Inflammatory macrophage treated with lipopolysaccharide for 1 hour (primary cell): ENCODE measurements around the gene CYTIP.

Experiments
- DNase-seq, 2 donors: peaks; one replicate each; pipeline ENCODE4 v3.0.0-alpha.2; 2020 to 2022

Gene CYTIP

DNA sequence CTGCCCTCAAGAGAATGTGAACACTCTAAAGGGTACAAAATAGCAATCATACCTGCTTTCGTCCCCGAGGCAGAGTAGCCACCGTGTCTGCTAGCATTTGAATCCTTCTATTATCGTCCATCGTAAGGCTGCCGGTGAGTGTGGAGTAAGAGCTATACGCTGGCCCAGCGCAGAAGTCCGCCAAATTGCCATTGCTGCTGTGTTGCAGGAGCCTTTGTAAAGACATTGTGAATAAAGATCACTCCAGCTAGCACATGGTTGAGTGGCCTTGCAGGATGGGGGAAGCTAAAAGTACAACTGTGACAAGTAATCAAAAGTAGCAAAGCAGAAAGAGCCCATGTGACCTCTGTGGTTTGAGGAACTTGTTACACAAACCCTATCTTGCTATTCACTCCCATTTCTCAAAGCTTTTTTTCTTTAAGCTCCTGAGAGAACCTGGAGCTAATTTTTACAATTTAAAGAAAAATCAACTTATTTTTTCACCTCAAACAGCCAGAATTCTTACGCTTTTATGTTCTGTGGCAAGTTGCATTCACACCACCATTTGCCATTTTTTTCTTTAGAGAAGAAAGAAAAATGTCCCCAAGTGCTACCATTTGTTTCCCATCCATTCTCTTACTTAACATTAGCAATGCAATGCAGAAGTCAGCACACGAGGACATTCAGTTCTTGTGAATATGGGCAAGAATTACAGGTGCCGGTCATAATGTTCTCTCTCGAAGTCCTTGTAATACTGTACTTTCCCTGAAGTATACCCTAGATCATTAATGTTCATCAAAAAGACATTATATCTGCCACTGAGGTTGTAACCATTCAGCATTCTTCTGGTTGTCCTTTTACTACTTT is at the start of gene CYTIP:
Gene CYTIP (minus strand): TSS at position 295 of the 846 bp plus-strand sequence. CDS start 69 bp downstream, at position 226.
- peak; percentile 82 to 84 for DNase-seq

GRCh38 chr2:157492189-157492773 is 48.4 kb upstream of the CYTIP start:
- DNase-seq, result peak; percentile 47 to 76

DNA sequence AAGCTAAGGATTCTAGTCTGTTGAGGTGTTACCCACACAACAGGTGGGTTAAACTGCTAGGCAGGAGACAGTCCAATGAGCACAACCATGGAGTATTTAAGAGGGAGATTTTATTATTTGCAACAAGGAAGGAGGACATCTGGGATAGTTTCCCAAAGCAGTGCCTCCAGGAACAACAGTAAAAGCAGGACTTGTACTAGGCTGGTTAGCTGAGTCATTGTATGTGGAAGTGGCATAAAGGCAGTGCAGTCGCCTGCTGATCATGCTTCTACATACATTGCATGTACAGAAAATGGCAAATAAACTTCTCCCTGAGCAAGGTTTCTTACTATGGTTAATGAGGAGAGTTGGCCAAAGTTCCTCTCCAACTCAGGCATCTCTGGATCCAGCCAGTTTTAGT is 46.1 kb upstream of the CYTIP start:
- DNase-seq, result no peak

- no peak for DNase-seq
Measured at GRCh38 chr2:157488877-157489276, 45.0 kb upstream of the CYTIP start.

DNA sequence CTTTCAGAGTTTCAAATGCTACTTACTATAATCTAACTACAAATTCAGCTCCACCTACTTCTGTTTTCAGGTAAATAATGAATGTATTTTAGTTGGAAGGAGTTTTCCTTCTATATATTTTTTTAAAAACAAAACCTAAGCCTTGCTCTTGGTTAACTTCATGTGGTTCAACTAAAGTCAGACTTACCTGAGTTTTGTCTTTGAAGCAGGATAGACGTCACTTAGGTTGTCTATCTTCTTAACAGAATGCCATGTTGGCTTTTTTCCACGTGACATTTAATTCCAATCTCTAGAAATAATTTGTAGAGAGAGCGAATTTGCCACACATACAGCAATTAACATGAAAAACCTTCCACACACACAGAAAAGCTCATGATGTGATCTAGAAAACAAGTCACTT is 43.9 kb upstream of the CYTIP start:
- DNase-seq, result no peak

DNA sequence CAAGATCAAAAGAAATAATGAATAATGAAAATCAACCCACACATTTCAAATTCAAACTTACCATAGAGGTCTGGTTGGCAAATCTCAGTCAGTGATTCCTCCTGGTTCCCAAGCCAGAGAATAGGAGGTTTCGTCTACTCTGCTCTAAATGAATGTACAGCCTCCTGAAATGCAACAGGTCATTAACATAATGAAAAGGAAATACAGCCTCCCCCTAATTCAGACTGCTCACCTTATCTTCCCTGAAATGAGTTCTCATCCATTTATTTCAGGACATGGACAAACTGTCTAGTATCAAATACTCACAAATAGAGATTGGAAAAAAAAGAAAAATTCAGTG is 43.4 kb upstream of the CYTIP start:
- DNase-seq, result no peak

DNA sequence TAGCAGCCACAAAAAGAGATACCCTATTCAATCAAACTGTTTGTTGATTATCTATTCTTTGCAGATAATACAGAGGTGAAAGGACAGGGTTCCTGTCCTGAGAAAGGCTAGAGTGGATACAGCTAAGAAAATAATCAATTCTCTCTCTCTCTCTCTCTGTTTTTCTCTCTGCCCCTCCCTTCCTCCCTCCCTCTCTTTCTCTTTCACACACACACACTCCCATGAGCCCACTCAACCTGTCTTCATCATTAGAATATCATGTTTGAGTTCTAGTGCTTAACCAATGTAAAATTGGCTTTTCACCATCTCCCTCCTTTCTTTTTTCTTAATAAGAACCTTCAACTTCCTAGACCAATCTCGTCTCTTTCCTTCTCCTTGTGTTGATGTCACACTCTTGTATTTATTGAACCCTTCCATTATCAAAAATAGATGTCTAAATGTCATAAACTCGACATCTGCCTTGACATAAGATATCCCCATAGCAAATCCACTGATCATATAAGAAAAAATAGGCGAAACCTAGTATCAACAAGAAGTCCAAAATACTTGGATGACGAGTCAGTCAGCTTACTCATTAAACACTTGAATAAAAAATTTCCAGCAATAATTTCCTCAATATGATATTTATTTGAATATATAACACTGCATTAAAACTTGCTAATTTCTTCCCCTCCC is 42.8 kb upstream of the CYTIP start:
- DNase-seq, result no peak

GRCh38 chr2:157480182-157480961 is 36.5 kb upstream of the CYTIP start:
- peak; percentile 64 to 87 for DNase-seq

DNA sequence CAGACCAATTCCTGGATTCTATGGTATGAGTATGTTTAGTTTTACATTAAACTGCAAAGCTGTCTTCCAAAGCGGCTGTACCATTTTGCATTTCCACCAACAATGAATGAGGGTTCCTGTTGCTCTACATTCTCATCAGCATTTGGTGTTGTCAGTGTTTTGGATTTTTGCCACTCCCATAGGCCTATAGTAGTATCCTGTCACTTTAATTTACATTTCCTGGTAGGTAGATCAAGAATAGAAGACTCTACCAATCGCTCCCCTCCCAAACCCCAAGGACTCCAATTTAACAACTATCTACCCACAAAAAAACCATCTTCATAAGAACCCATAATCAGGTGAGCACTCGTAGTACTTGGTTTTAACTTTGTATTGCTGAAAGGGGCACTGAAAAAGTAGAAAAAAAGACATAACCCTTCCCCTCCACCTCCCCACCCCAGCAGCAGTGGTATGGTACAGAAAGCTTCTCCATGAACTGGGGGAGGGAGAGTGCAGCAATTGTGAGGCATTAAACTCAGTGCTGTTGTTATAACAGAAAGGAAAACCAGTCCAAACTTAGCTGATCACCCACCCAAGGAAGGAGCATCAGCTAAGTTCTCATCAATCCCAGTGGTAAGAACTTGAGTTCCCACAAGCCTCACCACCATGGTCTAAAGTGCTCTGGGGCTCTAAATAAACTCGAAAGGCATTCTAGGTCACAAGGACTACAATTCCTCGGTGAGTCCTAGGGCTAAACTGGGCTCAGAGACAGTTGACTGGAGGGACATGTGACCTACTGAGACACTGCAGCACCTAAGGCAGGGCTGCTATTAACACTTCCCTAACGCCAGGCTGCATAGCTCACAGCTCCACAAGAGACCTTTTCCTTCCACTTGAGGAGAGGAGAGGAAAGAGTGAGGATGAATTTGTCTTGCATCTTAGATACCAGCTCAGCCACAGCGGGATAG is 35.5 kb upstream of the CYTIP start:
- peak in 1 of 2 donors; percentile 25 for DNase-seq

- DNase-seq, result no peak
Measured at GRCh38 chr2:157477919-157478318, 34.0 kb upstream of the CYTIP start.

- no peak for DNase-seq
Measured at GRCh38 chr2:157476953-157477709, 33.2 kb upstream of the CYTIP start.

DNA sequence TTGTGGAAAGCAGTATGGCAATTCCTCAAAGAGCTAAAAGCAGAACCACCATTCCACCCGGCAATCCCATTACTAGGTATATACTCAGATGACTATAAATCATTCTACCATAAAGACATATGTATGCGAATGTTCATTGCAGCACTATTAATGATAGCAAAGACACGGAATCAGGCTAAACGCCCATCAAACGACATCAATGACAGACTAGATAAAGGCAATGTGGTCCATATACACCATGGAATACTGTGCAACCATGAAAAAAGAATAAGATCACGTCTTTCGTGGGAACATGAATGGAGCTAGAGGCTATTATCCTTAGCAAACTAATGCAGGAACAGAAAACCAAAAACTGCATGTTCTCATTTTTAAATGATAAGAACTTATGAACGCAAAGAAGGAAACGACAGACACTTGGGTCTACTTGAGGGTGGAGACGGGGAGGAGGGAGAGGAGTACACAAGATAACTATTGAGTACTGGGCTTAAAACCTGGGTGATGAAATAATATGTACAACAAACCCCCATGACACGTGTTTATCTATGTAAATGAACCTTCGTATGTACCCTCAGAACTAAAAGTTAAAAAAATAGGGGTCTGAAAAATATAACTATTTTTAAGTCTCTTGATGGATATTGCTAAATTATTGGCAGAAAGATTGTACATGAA is 32.0 kb upstream of the CYTIP start:
- DNase-seq, result no peak

- no peak for DNase-seq
Measured at GRCh38 chr2:157473581-157473980, 29.7 kb upstream of the CYTIP start.

GRCh38 chr2:157471078-157471477 is 27.2 kb upstream of the CYTIP start:
- DNase-seq, result no peak

GRCh38 chr2:157470321-157470720 is 26.4 kb upstream of the CYTIP start:
- DNase-seq, result no peak

DNA sequence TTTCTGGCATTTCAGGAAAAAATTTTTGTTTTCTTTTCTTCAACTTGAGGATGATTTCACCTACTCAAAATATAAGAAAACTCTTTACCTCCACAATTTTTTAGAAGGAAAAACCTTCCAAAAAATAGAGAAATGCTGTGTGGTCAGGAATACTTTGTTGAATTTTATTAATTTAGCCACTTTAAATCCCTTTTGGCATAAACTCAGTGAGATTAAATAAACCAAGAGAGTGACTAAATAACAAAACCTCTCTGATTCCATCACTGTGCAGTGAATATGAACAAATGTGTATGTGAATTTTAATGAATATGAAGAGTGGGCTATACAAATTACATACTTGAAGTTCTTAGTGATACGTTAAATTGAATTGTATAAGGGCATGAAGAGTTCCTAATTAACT is 25.8 kb upstream of the CYTIP start:
- no peak for DNase-seq

- DNase-seq, result peak; percentile 85 to 91
Measured at GRCh38 chr2:157468931-157469708, 25.2 kb upstream of the CYTIP start.

DNA sequence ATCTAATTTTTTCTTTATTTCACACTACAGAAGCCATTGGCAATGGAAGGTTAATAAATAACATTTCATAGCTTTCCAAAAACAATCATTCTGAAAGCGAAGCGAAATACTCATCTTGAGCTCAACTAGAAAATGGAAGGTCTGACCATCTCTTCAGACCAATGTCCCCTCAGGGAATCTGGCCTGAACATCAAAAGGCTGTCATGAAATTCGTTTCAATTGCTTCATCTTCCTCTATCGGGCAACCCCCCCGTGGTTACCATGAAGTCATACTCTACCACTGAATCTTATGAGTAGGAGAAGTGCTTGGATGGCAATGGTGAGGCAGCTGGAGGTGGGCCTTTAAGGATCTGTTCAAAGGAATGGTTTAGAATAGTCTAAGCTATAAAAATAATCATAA is 22.9 kb upstream of the CYTIP start:
- DNase-seq, result peak; percentile 64 to 74

GRCh38 chr2:157465554-157465953 is 21.7 kb upstream of the CYTIP start:
- DNase-seq, result no peak

DNA sequence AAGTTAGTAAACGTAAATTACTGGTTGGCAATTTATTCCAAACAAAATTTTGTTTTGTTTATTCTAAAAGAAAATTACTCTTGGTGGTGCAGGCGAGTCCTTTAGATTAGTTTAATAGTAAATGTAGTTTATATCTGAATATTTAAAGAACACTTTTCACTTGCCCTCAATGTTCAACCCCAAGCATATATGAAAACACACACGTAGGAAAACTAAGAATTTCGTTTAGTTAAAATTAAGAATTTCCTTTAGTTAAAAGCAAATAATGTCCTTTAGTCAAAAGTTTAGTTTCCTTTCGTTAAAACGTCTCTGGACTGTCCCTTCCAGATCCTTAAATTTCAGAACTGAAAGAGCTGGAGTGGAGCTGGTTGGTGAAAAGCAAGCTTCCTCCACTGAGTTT is 19.1 kb upstream of the CYTIP start:
- DNase-seq, result no peak
